GM12878 (cell line): ENCODE results near the gene CSPG5.

Experiments
- CHD1 ChIP-seq: IDR thresholded peaks from 2 replicates; pipeline ENCODE4 v1.6.1; 2012; ENCODE audit warnings: low read depth, low read length, improper control_type of control experiment
- CTCF ChIP-seq, 3 experiments: IDR thresholded peaks in 2 of 3; conservative IDR thresholded peaks in 1 of 3; 2 replicates each; pipeline ENCODE4 v1.5.1; 2011; ENCODE audit warnings: low read depth in 3 of 3, low read length in 3 of 3, mild to moderate bottlenecking in 3 of 3, control low read depth in 2 of 3, moderate library complexity in 2 of 3, inconsistent platforms in 1 of 3, mixed read lengths in 1 of 3; ENCODE audit not compliant: control insufficient read depth in 2 of 3, insufficient read depth in 1 of 3; ENCODE audit errors: extremely low read depth in 1 of 3
- E2F4 ChIP-seq: IDR thresholded peaks from 2 replicates; pipeline ENCODE4 v1.6.1; 2012; ENCODE audit warnings: low read depth, low read length, improper control_type of control experiment
- E2F8 ChIP-seq: fragments of 450-650 bp; IDR thresholded peaks from 2 replicates; pipeline ENCODE4 v1.6.1; 2018; ENCODE audit warnings: mild to moderate bottlenecking, low read depth, moderate library complexity; ENCODE audit not compliant: partially characterized antibody
- EP300 ChIP-seq, 2 experiments: fragments of 150-350 bp in 1 of 2; IDR thresholded peaks; 2 replicates each; pipeline ENCODE4 v1.6.1; 2011 to 2012; ENCODE audit warnings: low read depth in 2 of 2, low read length in 2 of 2, borderline replicate concordance in 1 of 2, improper control_type of control experiment in 1 of 2, inconsistent platforms in 1 of 2; ENCODE audit not compliant: control insufficient read depth in 1 of 2
- EZH2 ChIP-seq: IDR thresholded peaks from 2 replicates; pipeline ENCODE4 v1.6.1; 2012; ENCODE audit warnings: low read depth, mild to moderate bottlenecking, control low read depth, inconsistent platforms, low read length, borderline replicate concordance; ENCODE audit not compliant: control insufficient read depth
- MXI1 ChIP-seq: fragments of 150-350 bp; IDR thresholded peaks from 2 replicates; pipeline ENCODE4 v1.6.1; 2011; ENCODE audit warnings: low read depth, mild to moderate bottlenecking, inconsistent platforms, low read length, improper control_type of control experiment
- SIN3A ChIP-seq: IDR thresholded peaks from 2 replicates; pipeline ENCODE4 v1.6.1; 2012; ENCODE audit warnings: low read depth, low read length, improper control_type of control experiment
- YY1 ChIP-seq: IDR thresholded peaks from 2 replicates; pipeline ENCODE4 v1.6.1; 2011; ENCODE audit warnings: low read depth, mild to moderate bottlenecking, low read length
- TF ChIP-seq, protein P1 (sequence below): IDR thresholded peaks from 2 replicates; pipeline ENCODE4 v1.6.1; 2012; ENCODE audit warnings: mild to moderate bottlenecking, low read depth, low read length

DNA sequence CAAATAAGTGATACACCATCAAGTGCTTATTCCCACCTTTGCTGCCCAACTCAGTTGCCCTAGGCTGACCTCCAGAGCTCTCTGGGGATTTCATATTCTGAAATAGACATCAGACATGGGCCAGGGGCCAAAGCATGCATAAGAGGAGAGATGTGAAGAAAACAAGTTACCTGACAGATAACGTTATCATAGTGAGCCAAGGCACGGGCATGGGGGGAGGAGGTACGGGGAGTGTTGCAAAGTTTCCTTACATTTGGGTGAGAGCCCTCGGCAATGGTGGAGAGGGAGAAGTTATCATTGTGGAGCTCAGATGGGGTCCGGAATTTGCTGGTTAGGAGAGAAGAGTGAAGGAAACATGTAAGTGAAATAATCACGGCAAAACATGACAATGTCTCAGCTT lies 9.8 kb downstream of the CSPG5 start:
- TF ChIP-seq E2F4 (no peak), MXI1 (no peak), EZH2 (no peak), CTCF (IDR thresholded peaks at IDR 0.05 in 2 of 3, conservative IDR thresholded peaks at IDR 0.05 in 1 of 3; ENCODE audit: control insufficient read depth in 2 of 3, extremely low read depth in 1 of 3, insufficient read depth in 1 of 3, low read depth in 3 of 3, low read length in 3 of 3) (no peak), YY1 (no peak), E2F8 (no peak), CHD1 (no peak), SIN3A (no peak), EP300 (IDR thresholded peaks at IDR 0.05; ENCODE audit: borderline replicate concordance in 1 of 2, control insufficient read depth in 1 of 2, low read depth in 2 of 2, low read length in 2 of 2) (no peak)
- TF ChIP-seq, protein P1, sequence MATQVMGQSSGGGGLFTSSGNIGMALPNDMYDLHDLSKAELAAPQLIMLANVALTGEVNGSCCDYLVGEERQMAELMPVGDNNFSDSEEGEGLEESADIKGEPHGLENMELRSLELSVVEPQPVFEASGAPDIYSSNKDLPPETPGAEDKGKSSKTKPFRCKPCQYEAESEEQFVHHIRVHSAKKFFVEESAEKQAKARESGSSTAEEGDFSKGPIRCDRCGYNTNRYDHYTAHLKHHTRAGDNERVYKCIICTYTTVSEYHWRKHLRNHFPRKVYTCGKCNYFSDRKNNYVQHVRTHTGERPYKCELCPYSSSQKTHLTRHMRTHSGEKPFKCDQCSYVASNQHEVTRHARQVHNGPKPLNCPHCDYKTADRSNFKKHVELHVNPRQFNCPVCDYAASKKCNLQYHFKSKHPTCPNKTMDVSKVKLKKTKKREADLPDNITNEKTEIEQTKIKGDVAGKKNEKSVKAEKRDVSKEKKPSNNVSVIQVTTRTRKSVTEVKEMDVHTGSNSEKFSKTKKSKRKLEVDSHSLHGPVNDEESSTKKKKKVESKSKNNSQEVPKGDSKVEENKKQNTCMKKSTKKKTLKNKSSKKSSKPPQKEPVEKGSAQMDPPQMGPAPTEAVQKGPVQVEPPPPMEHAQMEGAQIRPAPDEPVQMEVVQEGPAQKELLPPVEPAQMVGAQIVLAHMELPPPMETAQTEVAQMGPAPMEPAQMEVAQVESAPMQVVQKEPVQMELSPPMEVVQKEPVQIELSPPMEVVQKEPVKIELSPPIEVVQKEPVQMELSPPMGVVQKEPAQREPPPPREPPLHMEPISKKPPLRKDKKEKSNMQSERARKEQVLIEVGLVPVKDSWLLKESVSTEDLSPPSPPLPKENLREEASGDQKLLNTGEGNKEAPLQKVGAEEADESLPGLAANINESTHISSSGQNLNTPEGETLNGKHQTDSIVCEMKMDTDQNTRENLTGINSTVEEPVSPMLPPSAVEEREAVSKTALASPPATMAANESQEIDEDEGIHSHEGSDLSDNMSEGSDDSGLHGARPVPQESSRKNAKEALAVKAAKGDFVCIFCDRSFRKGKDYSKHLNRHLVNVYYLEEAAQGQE: no peak
